HL-60 (cell line): ENCODE results near the gene TBC1D24.

ENCODE experiments used
- DNase-seq, 2 experiments: peaks; one replicate each; pipeline ENCODE4 v3.0.0-alpha.2; 2010 to 2020; ENCODE audit warnings: low read depth in 1 of 2, low spot score in 1 of 2
- H3K27ac ChIP-seq: fragments of 250-450 bp; sonication (Bioruptor Pico); replicated peaks from 2 replicates; pipeline ENCODE4 v1.5.1; 2020; ENCODE audit warnings: mild to moderate bottlenecking, moderate library complexity
- H3K27me3 ChIP-seq: fragments of 250-450 bp; sonication (Bioruptor Pico); 2 replicates; pipeline ENCODE4 v1.5.1; 2021; ENCODE audit warnings: mild to moderate bottlenecking, moderate library complexity; ENCODE audit not compliant: insufficient read depth, poor library complexity, severe bottlenecking
- H3K4me3 ChIP-seq: replicated peaks from 2 replicates; pipeline ENCODE4 v1.5.1; 2011; ENCODE audit warnings: mild to moderate bottlenecking, control low read depth, low read length; ENCODE audit not compliant: insufficient read depth
- GABPA ChIP-seq: IDR thresholded peaks from 2 replicates; pipeline ENCODE4 v1.6.1; 2012; ENCODE audit warnings: low read depth
- POLR2AphosphoS5 ChIP-seq: IDR thresholded peaks from 2 replicates; pipeline ENCODE4 v1.6.1; 2012; ENCODE audit warnings: low read depth
- SPI1 ChIP-seq: IDR thresholded peaks from 2 replicates; pipeline ENCODE4 v1.6.1; 2012; ENCODE audit warnings: low read depth, mild to moderate bottlenecking, borderline replicate concordance
- TF ChIP-seq, protein P1 (sequence below): IDR thresholded peaks from one replicate; pipeline ENCODE4 v1.5.1; 2011; ENCODE audit warnings: low read length, control low read depth, inconsistent platforms; ENCODE audit not compliant: insufficient read depth
- TF ChIP-seq, protein P2 (sequence below): IDR thresholded peaks from 2 replicates; pipeline ENCODE4 v1.6.1; 2012; ENCODE audit warnings: low read depth; ENCODE audit not compliant: insufficient replicate concordance

Gene TBC1D24

GRCh38 chr16:2475413-2476344 lies 752 bp downstream of the TBC1D24 start:
- H3K27ac ChIP-seq: no peak overlapping the region
- peak overlapping the region; percentile 60 for H3K4me3 ChIP-seq
- H3K27me3 ChIP-seq: peaks cover 9% of the 10 kb centered on the region
- no peak for DNase-seq
- TF ChIP-seq, protein P1, sequence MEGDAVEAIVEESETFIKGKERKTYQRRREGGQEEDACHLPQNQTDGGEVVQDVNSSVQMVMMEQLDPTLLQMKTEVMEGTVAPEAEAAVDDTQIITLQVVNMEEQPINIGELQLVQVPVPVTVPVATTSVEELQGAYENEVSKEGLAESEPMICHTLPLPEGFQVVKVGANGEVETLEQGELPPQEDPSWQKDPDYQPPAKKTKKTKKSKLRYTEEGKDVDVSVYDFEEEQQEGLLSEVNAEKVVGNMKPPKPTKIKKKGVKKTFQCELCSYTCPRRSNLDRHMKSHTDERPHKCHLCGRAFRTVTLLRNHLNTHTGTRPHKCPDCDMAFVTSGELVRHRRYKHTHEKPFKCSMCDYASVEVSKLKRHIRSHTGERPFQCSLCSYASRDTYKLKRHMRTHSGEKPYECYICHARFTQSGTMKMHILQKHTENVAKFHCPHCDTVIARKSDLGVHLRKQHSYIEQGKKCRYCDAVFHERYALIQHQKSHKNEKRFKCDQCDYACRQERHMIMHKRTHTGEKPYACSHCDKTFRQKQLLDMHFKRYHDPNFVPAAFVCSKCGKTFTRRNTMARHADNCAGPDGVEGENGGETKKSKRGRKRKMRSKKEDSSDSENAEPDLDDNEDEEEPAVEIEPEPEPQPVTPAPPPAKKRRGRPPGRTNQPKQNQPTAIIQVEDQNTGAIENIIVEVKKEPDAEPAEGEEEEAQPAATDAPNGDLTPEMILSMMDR: no peak
- no peak for TF ChIP-seq GABPA
- TF ChIP-seq, protein P2, sequence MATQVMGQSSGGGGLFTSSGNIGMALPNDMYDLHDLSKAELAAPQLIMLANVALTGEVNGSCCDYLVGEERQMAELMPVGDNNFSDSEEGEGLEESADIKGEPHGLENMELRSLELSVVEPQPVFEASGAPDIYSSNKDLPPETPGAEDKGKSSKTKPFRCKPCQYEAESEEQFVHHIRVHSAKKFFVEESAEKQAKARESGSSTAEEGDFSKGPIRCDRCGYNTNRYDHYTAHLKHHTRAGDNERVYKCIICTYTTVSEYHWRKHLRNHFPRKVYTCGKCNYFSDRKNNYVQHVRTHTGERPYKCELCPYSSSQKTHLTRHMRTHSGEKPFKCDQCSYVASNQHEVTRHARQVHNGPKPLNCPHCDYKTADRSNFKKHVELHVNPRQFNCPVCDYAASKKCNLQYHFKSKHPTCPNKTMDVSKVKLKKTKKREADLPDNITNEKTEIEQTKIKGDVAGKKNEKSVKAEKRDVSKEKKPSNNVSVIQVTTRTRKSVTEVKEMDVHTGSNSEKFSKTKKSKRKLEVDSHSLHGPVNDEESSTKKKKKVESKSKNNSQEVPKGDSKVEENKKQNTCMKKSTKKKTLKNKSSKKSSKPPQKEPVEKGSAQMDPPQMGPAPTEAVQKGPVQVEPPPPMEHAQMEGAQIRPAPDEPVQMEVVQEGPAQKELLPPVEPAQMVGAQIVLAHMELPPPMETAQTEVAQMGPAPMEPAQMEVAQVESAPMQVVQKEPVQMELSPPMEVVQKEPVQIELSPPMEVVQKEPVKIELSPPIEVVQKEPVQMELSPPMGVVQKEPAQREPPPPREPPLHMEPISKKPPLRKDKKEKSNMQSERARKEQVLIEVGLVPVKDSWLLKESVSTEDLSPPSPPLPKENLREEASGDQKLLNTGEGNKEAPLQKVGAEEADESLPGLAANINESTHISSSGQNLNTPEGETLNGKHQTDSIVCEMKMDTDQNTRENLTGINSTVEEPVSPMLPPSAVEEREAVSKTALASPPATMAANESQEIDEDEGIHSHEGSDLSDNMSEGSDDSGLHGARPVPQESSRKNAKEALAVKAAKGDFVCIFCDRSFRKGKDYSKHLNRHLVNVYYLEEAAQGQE: no peak
- no peak for TF ChIP-seq SPI1
- no peak for TF ChIP-seq POLR2AphosphoS5

GRCh38 chr16:2476345-2476720 lies 1.4 kb downstream of the TBC1D24 start:
- no peak overlapping the region for H3K4me3 ChIP-seq
- TF ChIP-seq, protein P1: no peak
- TF ChIP-seq GABPA: no peak
- TF ChIP-seq, protein P2: no peak
- peaks cover 7% of the 10 kb centered on the region for H3K27me3 ChIP-seq
- no peak overlapping the region for H3K27ac ChIP-seq
- DNase-seq: no peak

- Histone ChIP-seq H3K27me3 (peaks cover 7% of the 10 kb centered on the region), H3K4me3 (no peak overlapping the region), H3K27ac (no peak overlapping the region)
- no peak for DNase-seq
- TF ChIP-seq GABPA: no peak
- TF ChIP-seq SPI1: no peak
- TF ChIP-seq, protein P1: no peak
- TF ChIP-seq POLR2AphosphoS5: no peak
- TF ChIP-seq, protein P2: no peak
Observed at GRCh38 chr16:2476741-2477140, 1.8 kb downstream of the TBC1D24 start.
